ENCODE data around the gene CLUH. TPM values are rescaled to one million over a fixed set of nuclear protein-coding genes. Genes with fewer than 3 reads are reported as not detected.

Gene CLUH
- polyA plus RNA-seq, 2 donors = 65.2 to 85.5 TPM

- H3K27ac ChIP-seq (ENCODE audit: low read depth in 2 of 2, low read length in 1 of 2) = peak overlapping the region; percentile 23 to 63
- H3K4me1 ChIP-seq (ENCODE audit: control insufficient read depth in 2 of 2, insufficient read depth in 2 of 2, low read length in 1 of 2) = peaks cover 5 to 11% of the 10 kb centered on the region in 2 donors
- H3K4me3 ChIP-seq (ENCODE audit: low read depth in 1 of 2, low read length in 2 of 2) = peak overlapping the region in 1 of 2 donors; percentile 44
- peaks cover 0 to 3% of the 10 kb centered on the region in 2 donors for H3K27me3 ChIP-seq (ENCODE audit: control insufficient read depth in 1 of 2, insufficient read depth in 2 of 2, low read length in 2 of 2)
- peaks cover 0 to 2% of the 10 kb centered on the region in 2 donors for H3K36me3 ChIP-seq (ENCODE audit: control insufficient read depth in 2 of 2, insufficient read depth in 2 of 2, low read length in 1 of 2)
- no peaks in the 10 kb centered on the region for H3K9me3 ChIP-seq (ENCODE audit: control insufficient read depth in 2 of 2, insufficient read depth in 1 of 2, low read depth in 1 of 2, low read length in 1 of 2)
- WGBS, 2 donors = 19 to 39% methylated on average over 13 to 18 of the region's 18 CpGs
Observed at GRCh38 chr17:2723505-2723996, 12.0 kb upstream of the CLUH start.

GRCh38 chr17:2722611-2723010, 11.0 kb upstream of the CLUH start:
- 69 to 72% methylated on average over 9 to 10 of the region's 10 CpGs for WGBS, 2 donors
- Histone ChIP-seq H3K27me3 (ENCODE audit: control insufficient read depth in 1 of 2, insufficient read depth in 2 of 2, low read length in 2 of 2) (peaks cover 0 to 3% of the 10 kb centered on the region in 2 donors), H3K9me3 (ENCODE audit: control insufficient read depth in 2 of 2, insufficient read depth in 1 of 2, low read depth in 1 of 2, low read length in 1 of 2) (no peaks in the 10 kb centered on the region), H3K4me3 (ENCODE audit: low read depth in 1 of 2, low read length in 2 of 2) (no peak overlapping the region), H3K4me1 (ENCODE audit: control insufficient read depth in 2 of 2, insufficient read depth in 2 of 2, low read length in 1 of 2) (peaks cover 5 to 11% of the 10 kb centered on the region in 2 donors), H3K36me3 (ENCODE audit: control insufficient read depth in 2 of 2, insufficient read depth in 2 of 2, low read length in 1 of 2) (peaks cover 0 to 2% of the 10 kb centered on the region in 2 donors), H3K27ac (ENCODE audit: low read depth in 2 of 2, low read length in 1 of 2) (no peak overlapping the region)

GRCh38 chr17:2721603-2722002, 10.0 kb upstream of the CLUH start:
- H3K27ac ChIP-seq (ENCODE audit: low read depth in 2 of 2, low read length in 1 of 2) = no peak overlapping the region
- WGBS, 2 donors = 61 to 62% methylated on average over 4 of the region's 4 CpGs
- peaks cover 5 to 11% of the 10 kb centered on the region in 2 donors for H3K4me1 ChIP-seq (ENCODE audit: control insufficient read depth in 2 of 2, insufficient read depth in 2 of 2, low read length in 1 of 2)
- peaks cover 0 to 2% of the 10 kb centered on the region in 2 donors for H3K36me3 ChIP-seq (ENCODE audit: control insufficient read depth in 2 of 2, insufficient read depth in 2 of 2, low read length in 1 of 2)
- H3K4me3 ChIP-seq (ENCODE audit: low read depth in 1 of 2, low read length in 2 of 2) = no peak overlapping the region
- peaks cover 0 to 3% of the 10 kb centered on the region in 2 donors for H3K27me3 ChIP-seq (ENCODE audit: control insufficient read depth in 1 of 2, insufficient read depth in 2 of 2, low read length in 2 of 2)
- H3K9me3 ChIP-seq (ENCODE audit: control insufficient read depth in 2 of 2, insufficient read depth in 1 of 2, low read depth in 1 of 2, low read length in 1 of 2) = no peaks in the 10 kb centered on the region

- Histone ChIP-seq H3K36me3 (ENCODE audit: control insufficient read depth in 2 of 2, insufficient read depth in 2 of 2, low read length in 1 of 2) (peaks cover 0 to 2% of the 10 kb centered on the region in 2 donors), H3K4me3 (ENCODE audit: low read depth in 1 of 2, low read length in 2 of 2) (no peak overlapping the region), H3K4me1 (ENCODE audit: control insufficient read depth in 2 of 2, insufficient read depth in 2 of 2, low read length in 1 of 2) (peaks cover 5 to 7% of the 10 kb centered on the region in 2 donors), H3K9me3 (ENCODE audit: control insufficient read depth in 2 of 2, insufficient read depth in 1 of 2, low read depth in 1 of 2, low read length in 1 of 2) (no peaks in the 10 kb centered on the region), H3K27me3 (ENCODE audit: control insufficient read depth in 1 of 2, insufficient read depth in 2 of 2, low read length in 2 of 2) (peaks cover 0 to 3% of the 10 kb centered on the region in 2 donors), H3K27ac (ENCODE audit: low read depth in 2 of 2, low read length in 1 of 2) (no peak overlapping the region)
- 72 to 74% methylated on average over 4 of the region's 4 CpGs for WGBS, 2 donors
Observed at GRCh38 chr17:2719861-2720260, 8.3 kb upstream of the CLUH start.

- Histone ChIP-seq H3K27me3 (ENCODE audit: control insufficient read depth in 1 of 2, insufficient read depth in 2 of 2, low read length in 2 of 2) (no peaks in the 10 kb centered on the region), H3K27ac (ENCODE audit: low read depth in 2 of 2, low read length in 1 of 2) (peak overlapping the region in 1 of 2 donors; percentile 50), H3K36me3 (ENCODE audit: control insufficient read depth in 2 of 2, insufficient read depth in 2 of 2, low read length in 1 of 2) (peaks cover 0 to 2% of the 10 kb centered on the region in 2 donors), H3K9me3 (ENCODE audit: control insufficient read depth in 2 of 2, insufficient read depth in 1 of 2, low read depth in 1 of 2, low read length in 1 of 2) (no peaks in the 10 kb centered on the region), H3K4me3 (ENCODE audit: low read depth in 1 of 2, low read length in 2 of 2) (no peak overlapping the region), H3K4me1 (ENCODE audit: control insufficient read depth in 2 of 2, insufficient read depth in 2 of 2, low read length in 1 of 2) (peaks cover 3 to 5% of the 10 kb centered on the region in 2 donors)
- WGBS, 2 donors = 52 to 56% methylated on average over 13 of the region's 13 CpGs
Observed at GRCh38 chr17:2718150-2718938, 6.8 kb upstream of the CLUH start.

- Histone ChIP-seq H3K36me3 (ENCODE audit: control insufficient read depth in 2 of 2, insufficient read depth in 2 of 2, low read length in 1 of 2) (peaks cover 0 to 2% of the 10 kb centered on the region in 2 donors), H3K4me3 (ENCODE audit: low read depth in 1 of 2, low read length in 2 of 2) (no peak overlapping the region), H3K9me3 (ENCODE audit: control insufficient read depth in 2 of 2, insufficient read depth in 1 of 2, low read depth in 1 of 2, low read length in 1 of 2) (no peaks in the 10 kb centered on the region), H3K27ac (ENCODE audit: low read depth in 2 of 2, low read length in 1 of 2) (no peak overlapping the region), H3K27me3 (ENCODE audit: control insufficient read depth in 1 of 2, insufficient read depth in 2 of 2, low read length in 2 of 2) (no peaks in the 10 kb centered on the region), H3K4me1 (ENCODE audit: control insufficient read depth in 2 of 2, insufficient read depth in 2 of 2, low read length in 1 of 2) (peaks cover 2 to 7% of the 10 kb centered on the region in 2 donors)
- 85% methylated on average over 5 of the region's 5 CpGs for WGBS, 2 donors
Observed at GRCh38 chr17:2716649-2717048, 5.1 kb upstream of the CLUH start.

- Histone ChIP-seq H3K27me3 (ENCODE audit: control insufficient read depth in 1 of 2, insufficient read depth in 2 of 2, low read length in 2 of 2) (no peaks in the 10 kb centered on the region), H3K36me3 (ENCODE audit: control insufficient read depth in 2 of 2, insufficient read depth in 2 of 2, low read length in 1 of 2) (no peaks in the 10 kb centered on the region), H3K4me1 (ENCODE audit: control insufficient read depth in 2 of 2, insufficient read depth in 2 of 2, low read length in 1 of 2) (peaks cover 8 to 17% of the 10 kb centered on the region in 2 donors), H3K4me3 (ENCODE audit: low read depth in 1 of 2, low read length in 2 of 2) (no peak overlapping the region), H3K9me3 (ENCODE audit: control insufficient read depth in 2 of 2, insufficient read depth in 1 of 2, low read depth in 1 of 2, low read length in 1 of 2) (no peaks in the 10 kb centered on the region), H3K27ac (ENCODE audit: low read depth in 2 of 2, low read length in 1 of 2) (no peak overlapping the region)
- WGBS, 2 donors = 87 to 88% methylated on average over 9 of the region's 9 CpGs
Observed at GRCh38 chr17:2713881-2714280, 2.3 kb upstream of the CLUH start.

- Histone ChIP-seq H3K27ac (ENCODE audit: low read depth in 2 of 2, low read length in 1 of 2) (peak overlapping the region; percentile 75 to 89), H3K36me3 (ENCODE audit: control insufficient read depth in 2 of 2, insufficient read depth in 2 of 2, low read length in 1 of 2) (no peaks in the 10 kb centered on the region), H3K27me3 (ENCODE audit: control insufficient read depth in 1 of 2, insufficient read depth in 2 of 2, low read length in 2 of 2) (no peaks in the 10 kb centered on the region), H3K4me1 (ENCODE audit: control insufficient read depth in 2 of 2, insufficient read depth in 2 of 2, low read length in 1 of 2) (peaks cover 16 to 31% of the 10 kb centered on the region in 2 donors), H3K4me3 (ENCODE audit: low read depth in 1 of 2, low read length in 2 of 2) (peak overlapping the region; percentile 58 to 60), H3K9me3 (ENCODE audit: control insufficient read depth in 2 of 2, insufficient read depth in 1 of 2, low read depth in 1 of 2, low read length in 1 of 2) (no peaks in the 10 kb centered on the region)
- 48 to 53% methylated on average over 36 of the region's 36 CpGs for WGBS, 2 donors
Observed at GRCh38 chr17:2712300-2713043, 908 bp upstream of the CLUH start.

GRCh38 chr17:2710803-2711607, 559 bp downstream of the CLUH start:
- no peaks in the 10 kb centered on the region for H3K27me3 ChIP-seq (ENCODE audit: control insufficient read depth in 1 of 2, insufficient read depth in 2 of 2, low read length in 2 of 2)
- H3K9me3 ChIP-seq (ENCODE audit: control insufficient read depth in 2 of 2, insufficient read depth in 1 of 2, low read depth in 1 of 2, low read length in 1 of 2) = no peaks in the 10 kb centered on the region
- H3K4me1 ChIP-seq (ENCODE audit: control insufficient read depth in 2 of 2, insufficient read depth in 2 of 2, low read length in 1 of 2) = peaks cover 19 to 35% of the 10 kb centered on the region in 2 donors
- peaks cover 0 to 3% of the 10 kb centered on the region in 2 donors for H3K36me3 ChIP-seq (ENCODE audit: control insufficient read depth in 2 of 2, insufficient read depth in 2 of 2, low read length in 1 of 2)
- WGBS, 2 donors = 1% methylated on average over 50 to 82 of the region's 82 CpGs
- peak overlapping the region; percentile 82 to 87 for H3K4me3 ChIP-seq (ENCODE audit: low read depth in 1 of 2, low read length in 2 of 2)
- H3K27ac ChIP-seq (ENCODE audit: low read depth in 2 of 2, low read length in 1 of 2) = peak overlapping the region; percentile 87 to 97

All from esophagus (tissue), 2 donors.